CD14-positive monocyte (primary cell): ENCODE data around the gene SH2D4B. TPM values are rescaled to one million over a fixed set of nuclear protein-coding genes. Genes with fewer than 3 reads are reported as not detected.
"Not testable (repeated sequence)": the region's sequence is repeated elsewhere in the genome, so short reads cannot be mapped to it uniquely, and the experiment has no call there.

Experiments
- DNase-seq, 3 donors: peaks; one replicate each; pipeline ENCODE4 v3.0.0-alpha.2; 2011 to 2022
- H2AFZ ChIP-seq: 2 replicates; pipeline ENCODE4 v1.6.0; 2012; ENCODE audit warnings: mild to moderate bottlenecking, low read depth, low read length, inconsistent platforms; ENCODE audit not compliant: insufficient read depth, poor library complexity, severe bottlenecking
- H3K27ac ChIP-seq, 2 donors: 1 replicate in 1 of 2; 2 replicates in 1 of 2; pipeline ENCODE4 v1.5.1; 2012 to 2013; ENCODE audit warnings: low read length in 2 of 2, control low read depth in 1 of 2, inconsistent platforms in 1 of 2, low read depth in 1 of 2, mild to moderate bottlenecking in 1 of 2
- H3K27me3 ChIP-seq, 2 donors: one replicate each; pipeline versions ENCODE4 v1.6.0 to v1.6.1; 2011 to 2013; ENCODE audit warnings: low read length in 2 of 2; ENCODE audit not compliant: control insufficient read depth in 2 of 2, insufficient read depth in 2 of 2
- H3K36me3 ChIP-seq, 2 donors: replicated peaks in 1 of 2; 1 replicate in 1 of 2; 2 replicates in 1 of 2; pipeline versions ENCODE4 v1.5.1 to v1.6.1; 2012 to 2013; ENCODE audit warnings: low read length in 2 of 2, control low read depth in 1 of 2, inconsistent platforms in 1 of 2, mild to moderate bottlenecking in 1 of 2; ENCODE audit not compliant: insufficient read depth in 2 of 2, control insufficient read depth in 1 of 2
- H3K4me1 ChIP-seq, 2 donors: 1 replicate in 1 of 2; 2 replicates in 1 of 2; pipeline versions ENCODE4 v1.5.1 to v1.6.1; 2012 to 2013; ENCODE audit warnings: low read length in 2 of 2, control low read depth in 1 of 2, inconsistent platforms in 1 of 2, mild to moderate bottlenecking in 1 of 2, moderate library complexity in 1 of 2; ENCODE audit not compliant: insufficient read depth in 2 of 2, control insufficient read depth in 1 of 2
- H3K4me2 ChIP-seq: replicated peaks from 2 replicates; pipeline ENCODE3; 2012; ENCODE audit warnings: low read length, moderate library complexity, mild to moderate bottlenecking; ENCODE audit not compliant: poor library complexity, severe bottlenecking; ENCODE audit errors: extremely low read depth
- H3K4me3 ChIP-seq, 3 experiments: fragments of 200-600 bp in 1 of 3; sonication (generic) in 1 of 3; replicated peaks in 1 of 3; 1 replicate in 2 of 3; 2 replicates in 1 of 3; pipeline ENCODE4 v1.5.1; 2011 to 2013; ENCODE audit warnings: low read length in 3 of 3, mild to moderate bottlenecking in 3 of 3, control low read depth in 2 of 3, low read depth in 2 of 3, inconsistent platforms in 1 of 3, moderate library complexity in 1 of 3
- H3K79me2 ChIP-seq: 2 replicates; pipeline ENCODE4 v1.6.0; 2012; ENCODE audit warnings: mild to moderate bottlenecking, control low read depth, inconsistent platforms, low read length, moderate library complexity; ENCODE audit not compliant: insufficient read depth
- H3K9ac ChIP-seq: 2 replicates; pipeline ENCODE4 v1.6.0; 2017; ENCODE audit warnings: low read length, mild to moderate bottlenecking; ENCODE audit not compliant: insufficient read depth, poor library complexity, severe bottlenecking
- H3K9me3 ChIP-seq, 2 donors: replicated peaks in 1 of 2; 1 replicate in 1 of 2; 2 replicates in 1 of 2; pipeline versions ENCODE4 v1.5.1 to v1.6.1; 2012 to 2013; ENCODE audit warnings: low read length in 2 of 2, control low read depth in 1 of 2; ENCODE audit not compliant: control insufficient read depth in 1 of 2, insufficient read depth in 1 of 2
- H4K20me1 ChIP-seq: 2 replicates; pipeline ENCODE4 v1.6.0; 2012; ENCODE audit warnings: mild to moderate bottlenecking, low read length, control low read depth, moderate library complexity; ENCODE audit not compliant: insufficient read depth
- H3K27ac Mint-ChIP-seq, 7 donors: one replicate each; pipeline ENCODE4 v1.8.0; 2020; ENCODE audit warnings: mild to moderate bottlenecking in 7 of 7, mixed read lengths in 7 of 7, moderate library complexity in 6 of 7, inconsistent platforms in 2 of 7
- H3K27me3 Mint-ChIP-seq, 3 donors: one replicate each; pipeline ENCODE4 v1.8.0; 2021 to 2022; ENCODE audit warnings: low read depth in 3 of 3, mild to moderate bottlenecking in 3 of 3, mixed read lengths in 3 of 3, moderate library complexity in 3 of 3, inconsistent platforms in 1 of 3
- H3K36me3 Mint-ChIP-seq, 2 donors: one replicate each; pipeline ENCODE4 v1.8.0; 2020; ENCODE audit warnings: mixed read lengths in 2 of 2, inconsistent platforms in 1 of 2, mild to moderate bottlenecking in 1 of 2
- H3K4me1 Mint-ChIP-seq: one replicate; pipeline ENCODE4 v1.8.0; 2020; ENCODE audit warnings: mild to moderate bottlenecking, mixed read lengths
- H3K4me3 Mint-ChIP-seq, 2 donors: one replicate each; pipeline ENCODE4 v1.8.0; 2020; ENCODE audit warnings: mild to moderate bottlenecking in 2 of 2, mixed read lengths in 2 of 2, moderate library complexity in 1 of 2
- H3K9me3 Mint-ChIP-seq, 7 donors: one replicate each; pipeline ENCODE4 v1.8.0; 2020 to 2022; ENCODE audit warnings: mixed read lengths in 7 of 7, mild to moderate bottlenecking in 6 of 7, moderate library complexity in 6 of 7, inconsistent platforms in 2 of 7
- WGBS: methylation state at CpG from one replicate; pipeline ENCODE4 v1.1.5; 2013; ENCODE audit warnings: missing lambda C conversion rate; ENCODE audit not compliant: insufficient coverage; 5-methylcytosine and 5-hydroxymethylcytosine counted together
- intact Hi-C, 2 donors: fragments of 100-400 bp; cut with micrococcal nuclease; formaldehyde crosslinking; loops; one replicate each; pipeline versions ENCODE4 v1.15.0 to v1.15.1; 2023
- polyA plus RNA-seq, 3 donors: library from polyadenylated mRNA; depleted of rRNA in 1 of 3; unstranded in 2 of 3; stranded (reverse) in 1 of 3; fragments of 300-500 nt in 2 of 3; fragments of >200 nt in 1 of 3; fragmentation: Illumina TruSeq in 2 of 3; gene quantifications; 1 replicate in 2 of 3; 2 replicates in 1 of 3; pipeline ENCODE4 v1.2.3, GENCODE V29; 2012 to 2021
- TF ChIP-seq, protein P1 (sequence below): fragments of 200-600 bp; IDR thresholded peaks from one replicate; pipeline ENCODE4 v1.8.0; 2022; ENCODE audit warnings: antibody characterized with exemption, mild to moderate bottlenecking

The SH2D4B gene
- polyA plus RNA-seq, 3 donors, result 0.01 TPM; not detected in 2

DNA sequence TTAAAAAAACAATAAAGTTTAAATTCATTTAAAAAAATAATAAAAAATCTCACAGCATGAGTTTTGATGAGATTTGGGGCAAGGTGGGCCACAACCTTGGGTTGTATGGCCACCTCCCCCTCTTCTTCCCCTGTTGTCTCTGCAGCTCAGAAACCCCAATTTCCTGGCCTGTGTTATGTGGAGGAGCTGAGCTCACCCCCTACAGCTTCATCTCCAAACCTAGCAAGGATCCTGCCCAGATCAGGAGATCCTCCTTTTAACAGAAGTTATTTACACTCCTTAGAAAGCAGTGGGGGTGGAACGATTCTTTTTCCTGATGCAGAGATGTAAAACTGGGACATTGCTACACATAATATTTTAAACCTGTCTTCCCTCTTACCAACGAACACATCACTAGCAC lies 6.9 kb upstream of the SH2D4B start:
- Mint-ChIP-seq H3K4me3 (no peak overlapping the region), H3K27me3 (no peaks in the 10 kb centered on the region), H3K9me3 (peaks cover 0 to 2% (median 0%) of the 10 kb centered on the region in 7 donors), H3K36me3 (peaks cover 0 to 2% of the 10 kb centered on the region in 2 donors), H3K4me1 (peaks cover 56% of the 10 kb centered on the region), H3K27ac (peak overlapping the region in 1 of 7 donors; percentile 16)
- TF ChIP-seq, protein P1, sequence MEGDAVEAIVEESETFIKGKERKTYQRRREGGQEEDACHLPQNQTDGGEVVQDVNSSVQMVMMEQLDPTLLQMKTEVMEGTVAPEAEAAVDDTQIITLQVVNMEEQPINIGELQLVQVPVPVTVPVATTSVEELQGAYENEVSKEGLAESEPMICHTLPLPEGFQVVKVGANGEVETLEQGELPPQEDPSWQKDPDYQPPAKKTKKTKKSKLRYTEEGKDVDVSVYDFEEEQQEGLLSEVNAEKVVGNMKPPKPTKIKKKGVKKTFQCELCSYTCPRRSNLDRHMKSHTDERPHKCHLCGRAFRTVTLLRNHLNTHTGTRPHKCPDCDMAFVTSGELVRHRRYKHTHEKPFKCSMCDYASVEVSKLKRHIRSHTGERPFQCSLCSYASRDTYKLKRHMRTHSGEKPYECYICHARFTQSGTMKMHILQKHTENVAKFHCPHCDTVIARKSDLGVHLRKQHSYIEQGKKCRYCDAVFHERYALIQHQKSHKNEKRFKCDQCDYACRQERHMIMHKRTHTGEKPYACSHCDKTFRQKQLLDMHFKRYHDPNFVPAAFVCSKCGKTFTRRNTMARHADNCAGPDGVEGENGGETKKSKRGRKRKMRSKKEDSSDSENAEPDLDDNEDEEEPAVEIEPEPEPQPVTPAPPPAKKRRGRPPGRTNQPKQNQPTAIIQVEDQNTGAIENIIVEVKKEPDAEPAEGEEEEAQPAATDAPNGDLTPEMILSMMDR, result no peak
- no peak overlapping the region for H2AFZ ChIP-seq
- intact Hi-C loops, result no loop called here
- no peaks in the 10 kb centered on the region for H3K9me3 ChIP-seq
- no peak overlapping the region for H3K27ac ChIP-seq
- H3K4me1 ChIP-seq, result peaks cover 52 to 57% of the 10 kb centered on the region in 2 donors
- no peak overlapping the region for H3K4me3 ChIP-seq
- H3K27me3 ChIP-seq, result no peaks in the 10 kb centered on the region
- peak in 1 of 3 donors; percentile 3 for DNase-seq
- H4K20me1 ChIP-seq, result peaks cover 5% of the 10 kb centered on the region
- H3K79me2 ChIP-seq, result no peaks in the 10 kb centered on the region
- no peaks in the 10 kb centered on the region for H3K36me3 ChIP-seq
- H3K4me2 ChIP-seq, result no peak overlapping the region
- H3K9ac ChIP-seq, result no peak overlapping the region
- 33% methylated on average over 1 of the region's 2 CpGs for WGBS

GRCh38 chr10:80532571-80532970 lies 5.1 kb upstream of the SH2D4B start:
- intact Hi-C loops, result no loop called here

GRCh38 chr10:80534059-80534458 lies 3.6 kb upstream of the SH2D4B start:
- H3K9ac ChIP-seq, H3K4me3 Mint-ChIP-seq, H3K27ac Mint-ChIP-seq, H3K36me3 Mint-ChIP-seq, H3K27ac ChIP-seq, H3K36me3 ChIP-seq, DNase-seq, H3K9me3 Mint-ChIP-seq, H3K4me2 ChIP-seq, H3K4me3 ChIP-seq, H3K27me3 ChIP-seq, intact Hi-C loops, H4K20me1 ChIP-seq, H3K79me2 ChIP-seq, H3K27me3 Mint-ChIP-seq, H3K9me3 ChIP-seq, H2AFZ ChIP-seq: not testable (repeated sequence)
- no CpG with 5 or more reads among the region's 25 CpGs for WGBS
- peaks cover 24 to 30% of the 10 kb centered on the region in 2 donors for H3K4me1 ChIP-seq
- H3K4me1 Mint-ChIP-seq, result peaks cover 29% of the 10 kb centered on the region

More at GRCh38 chr10:80532571-80532970, 5.1 kb upstream of the SH2D4B start:
- H3K4me2 ChIP-seq, result no peak overlapping the region
- H3K9ac ChIP-seq, result no peak overlapping the region
- H3K9me3 Mint-ChIP-seq, result peaks cover 0 to 2% (median 0%) of the 10 kb centered on the region in 7 donors
- no peak overlapping the region for H3K4me3 ChIP-seq
- peak overlapping the region in 2 of 7 donors; percentile 22 to 65 for H3K27ac Mint-ChIP-seq
- H3K9me3 ChIP-seq, result no peaks in the 10 kb centered on the region
- H3K4me1 Mint-ChIP-seq, result peaks cover 44% of the 10 kb centered on the region
- no peak overlapping the region for H3K27ac ChIP-seq
- no peaks in the 10 kb centered on the region for H3K36me3 ChIP-seq
- no peaks in the 10 kb centered on the region for H4K20me1 ChIP-seq
- H3K4me1 ChIP-seq, result peaks cover 39 to 45% of the 10 kb centered on the region in 2 donors
- TF ChIP-seq, protein P1, result no peak
- no peaks in the 10 kb centered on the region for H3K27me3 ChIP-seq
- no peak for DNase-seq
- H3K79me2 ChIP-seq, result no peaks in the 10 kb centered on the region
- no peaks in the 10 kb centered on the region for H3K27me3 Mint-ChIP-seq
- WGBS, result 98% methylated on average over 4 of the region's 4 CpGs
- no peak overlapping the region for H2AFZ ChIP-seq
- H3K4me3 Mint-ChIP-seq, result no peak overlapping the region
- peaks cover 0 to 2% of the 10 kb centered on the region in 2 donors for H3K36me3 Mint-ChIP-seq
